DMS 273 (cell line): Measurements from ENCODE around the gene ALAD.

Experiments used
- DNase-seq: peaks from one replicate; lab custom pipeline; 2025; ENCODE audit not compliant: unreplicated experiment; lab: John Stamatoyannopoulos, UW

The ALAD gene

DNA sequence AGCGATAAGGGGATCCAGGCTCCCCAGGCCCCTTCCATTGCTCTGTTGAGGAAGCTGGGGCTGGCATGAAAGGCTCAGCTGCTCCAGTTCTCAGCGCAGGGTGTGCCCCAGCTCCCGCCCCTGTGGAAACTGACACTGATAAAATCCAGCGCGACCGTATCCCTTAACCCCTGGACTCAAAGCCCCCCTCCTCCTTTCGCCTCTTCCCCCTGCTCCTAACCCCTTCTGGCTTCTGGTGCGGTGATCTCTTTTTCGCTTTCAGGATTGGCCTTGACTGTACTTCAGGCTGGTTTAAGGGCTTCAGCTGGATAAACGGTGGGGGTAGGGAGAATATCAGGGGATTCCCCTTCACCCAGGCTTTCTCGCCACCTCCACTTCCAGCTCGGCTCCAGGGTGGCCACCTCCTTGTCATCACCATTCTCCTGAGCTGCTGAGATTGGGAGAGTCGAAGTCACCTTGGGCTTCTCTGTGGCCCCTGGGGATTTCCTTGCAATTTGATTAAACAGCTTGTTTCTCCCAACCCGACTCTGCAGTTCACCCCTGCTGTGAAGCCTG, 50.9 kb downstream of the ALAD start:
- no peak for DNase-seq

DNA sequence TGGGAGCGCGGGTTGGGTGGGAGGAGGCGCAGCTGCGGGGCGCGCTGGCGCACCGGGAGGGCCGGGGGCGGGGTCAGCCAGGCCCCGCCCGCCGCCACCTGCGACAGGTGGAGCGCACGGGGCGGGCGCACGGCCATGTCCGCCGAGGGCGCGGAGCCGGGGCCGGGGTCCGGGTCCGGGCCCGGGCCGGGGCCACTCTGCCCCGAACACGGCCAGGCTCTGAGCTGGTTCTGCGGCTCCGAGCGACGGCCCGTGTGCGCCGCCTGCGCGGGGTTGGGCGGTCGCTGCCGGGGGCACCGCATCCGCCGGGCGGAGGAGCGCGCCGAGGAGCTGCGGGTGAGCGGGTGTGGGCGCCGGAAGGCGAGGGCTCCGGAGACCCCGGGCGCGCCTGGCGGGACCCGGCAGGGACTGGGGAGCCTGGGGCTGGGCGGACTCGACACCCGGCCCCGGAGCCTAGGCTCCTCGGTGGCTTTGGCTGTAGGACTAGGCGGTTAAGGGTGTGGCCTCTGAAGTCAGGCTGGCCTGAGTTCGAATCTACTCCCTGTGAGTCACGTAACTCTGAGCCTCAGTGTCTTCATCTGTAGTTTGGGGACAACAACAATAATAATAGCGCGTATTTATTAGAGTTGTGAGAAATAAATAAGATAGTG, 51.5 kb downstream of the ALAD start, which contains the start of gene BSPRY:
Gene BSPRY, plus strand, starts transcription at position 97 of the 650 bp plus-strand sequence. Its CDS starts 39 bp downstream, at position 136.
- peak; percentile 55 for DNase-seq

- peak; percentile 38 for DNase-seq
These were observed 52.0 kb downstream of the ALAD start for GRCh38 chr9:113349066-113349444.

DNA sequence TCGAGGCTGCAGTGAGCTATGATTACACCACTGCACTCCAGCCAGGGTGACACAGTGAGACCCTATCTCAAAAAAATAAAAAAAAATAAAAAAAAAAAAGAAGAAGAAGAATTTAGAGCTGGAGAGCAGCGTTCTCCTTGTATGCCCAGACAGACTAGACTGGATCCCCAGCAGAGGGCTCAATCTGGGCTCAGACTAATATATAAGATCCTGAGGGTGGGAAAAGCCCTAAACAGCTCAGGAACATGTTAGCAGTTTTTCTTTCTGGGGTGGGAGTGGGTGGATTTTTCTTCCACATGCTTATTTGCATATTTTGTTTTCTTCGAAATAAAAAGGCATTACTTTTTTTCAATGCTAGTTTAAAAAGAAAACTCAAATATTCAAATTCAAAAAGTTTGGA, 52.6 kb downstream of the ALAD start:
- DNase-seq = peak; percentile 7

GRCh38 chr9:113345671-113346070, 55.4 kb downstream of the ALAD start:
- DNase-seq = no peak

- DNase-seq = no peak
These were observed 55.9 kb downstream of the ALAD start for GRCh38 chr9:113345190-113345589.

DNA sequence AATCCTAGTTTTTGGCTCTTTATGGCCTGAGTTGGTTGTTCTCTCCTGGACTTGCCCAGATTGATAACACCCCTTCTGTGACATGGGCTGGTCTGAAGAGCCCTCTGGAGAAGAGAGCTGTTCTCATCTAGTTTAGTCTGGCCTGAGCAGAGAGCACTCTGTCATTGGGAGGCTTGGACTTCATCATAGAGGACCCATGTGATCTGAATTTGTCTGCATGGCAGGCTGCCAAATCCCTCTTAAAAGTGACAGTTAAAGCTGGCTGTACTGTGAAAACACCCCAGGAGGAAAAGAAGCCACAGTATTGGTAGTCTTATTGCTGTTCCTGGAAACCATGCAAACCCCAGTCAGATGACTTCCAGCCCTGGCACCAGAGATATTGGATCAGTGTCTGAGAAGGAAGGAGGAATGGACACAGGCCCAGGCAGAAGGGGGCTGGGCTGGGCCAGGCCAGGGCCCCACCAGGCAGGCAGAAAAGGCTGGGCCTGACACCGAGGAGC, 57.3 kb downstream of the ALAD start:
- DNase-seq = peak; percentile 55

DNA sequence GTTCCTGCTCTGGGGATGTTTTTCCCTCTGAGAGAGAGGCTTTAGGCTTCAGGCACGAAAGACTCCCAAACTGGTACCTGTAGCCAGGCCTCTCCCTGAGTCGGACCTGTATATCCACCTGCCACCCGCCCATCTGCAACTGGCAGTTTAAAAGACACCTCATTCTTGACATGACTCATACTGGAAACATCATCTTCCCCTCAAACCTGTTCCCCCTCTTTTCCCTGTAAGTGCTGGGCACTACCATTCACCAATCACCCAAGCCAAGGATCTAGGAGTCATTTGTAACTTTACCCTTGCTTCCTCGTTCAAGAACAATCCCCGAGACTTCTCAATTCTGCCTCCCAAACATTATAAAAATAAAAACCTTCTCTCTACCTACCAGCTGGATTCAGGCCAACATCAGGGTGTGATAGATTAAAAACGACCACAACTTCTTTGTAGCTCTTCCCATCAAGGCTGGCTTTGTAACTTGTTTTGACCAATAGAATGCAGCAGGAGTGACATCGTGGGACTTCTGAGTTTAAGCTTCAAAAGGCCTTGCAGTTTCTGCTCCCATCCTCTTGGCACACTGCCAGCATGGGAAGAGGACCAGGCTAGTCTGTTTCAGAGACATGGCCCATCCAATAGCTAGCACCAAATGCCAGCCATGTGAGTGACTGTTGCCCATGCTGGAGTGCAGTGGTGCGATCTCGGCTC, 59.2 kb downstream of the ALAD start:
- peak; percentile 46 for DNase-seq

GRCh38 chr9:113340011-113340699, 60.9 kb downstream of the ALAD start, which contains the start of gene WDR31:
Gene WDR31 (minus strand): TSS chr9:113340275. CDS start chr9:113332022, 8,253 bp downstream.
- peak; percentile 94 for DNase-seq

DNA sequence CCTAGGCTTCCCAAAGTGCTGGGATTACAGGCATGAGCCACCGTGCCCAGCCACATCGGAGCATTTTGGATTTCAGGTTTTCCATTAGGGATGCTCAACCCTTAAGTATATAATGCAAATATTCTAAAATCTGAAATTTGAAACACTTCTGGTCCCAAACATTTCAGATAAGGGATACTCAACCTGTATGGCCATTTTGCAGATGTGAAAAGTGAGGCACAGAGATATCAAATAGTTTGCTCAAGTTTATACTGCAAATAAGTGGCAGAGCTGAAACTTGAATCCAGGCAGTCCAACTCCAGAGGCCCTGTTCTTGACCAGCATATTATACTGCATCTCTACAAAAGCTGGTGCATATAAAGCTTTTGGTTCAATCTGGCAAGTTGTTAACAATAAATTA, 63.4 kb downstream of the ALAD start:
- no peak for DNase-seq
